Measurements from ENCODE around the gene TMEM151B. TPM values are rescaled to one million over a fixed set of nuclear protein-coding genes. Genes with fewer than 3 reads are reported as not detected.

The TMEM151B gene
- total and polyA plus RNA-seq, 9 of the 15 experiments (the other 6 are each of a cell fraction or from before 2014, with no cell fraction given) = not detected

- TF ChIP-seq ATF3 (IDR thresholded peaks at IDR 0.05) (no peak), ATF3 (CRISPR knock-in tag; conservative IDR thresholded peaks at IDR 0.05) (0 out of 2 replicates have a peak, but pooled peaks have one; percentile 27), HNRNPL (IDR thresholded peaks at IDR 0.05; ENCODE audit: low read depth, low read length) (peak; percentile 48), ETV1 (tag; conservative IDR thresholded peaks at IDR 0.05; ENCODE audit: low read depth) (no peak), SIN3A (IDR thresholded peaks at IDR 0.05; ENCODE audit: borderline replicate concordance in 2 of 2, control insufficient read depth in 1 of 2, low read depth in 2 of 2, low read length in 2 of 2) (peak in 1 of 2 experiments; percentile 55; a peak in 1 of 4 replicates), USF1 (CRISPR knock-in tag; IDR thresholded peaks at IDR 0.05) (no peak), PHF20 (IDR thresholded peaks at IDR 0.05; ENCODE audit: partially characterized antibody) (no peak), SUPT5H (IDR thresholded peaks at IDR 0.05) (peak; percentile 31; the same call in 1 of the 2 replicates), GTF3C2 (IDR thresholded peaks at IDR 0.05; ENCODE audit: borderline replicate concordance, extremely low read depth, insufficient read length) (no peak), ZNF518B (CRISPR knock-in tag; IDR thresholded peaks at IDR 0.05) (no peak), PHB2 (IDR thresholded peaks at IDR 0.05; ENCODE audit: low read depth) (0 out of 2 replicates have a peak, but pooled peaks have one; percentile 24), HBP1 (CRISPR knock-in tag; IDR thresholded peaks at IDR 0.05) (no peak), ETV6 (IDR thresholded peaks at IDR 0.05; ENCODE audit: borderline replicate concordance in 1 of 2, low read depth in 2 of 2, low read length in 1 of 2) (no peak), ETV6 (CRISPR knock-in tag; IDR thresholded peaks at IDR 0.05; ENCODE audit: borderline replicate concordance) (no peak), SNAPC5 (CRISPR knock-in tag; IDR thresholded peaks at IDR 0.05) (no peak), NCOA4 (IDR thresholded peaks at IDR 0.05; ENCODE audit: partially characterized antibody) (no peak), PTTG1 (tag; IDR thresholded peaks at IDR 0.05; ENCODE audit: low read depth) (no peak)
Observed at GRCh38 chr6:44249082-44249748, 21.0 kb upstream of the TMEM151B start (continued).

Measured in K562 (cell line).